ENCODE data around the gene ALG1. TPM values are rescaled to one million over a fixed set of nuclear protein-coding genes. Genes with fewer than 3 reads are reported as not detected.

Gene ALG1
- polyA plus RNA-seq, 2 of the 4 experiments (the other 2 are of a cell fraction) = 30.9 to 33.4 TPM

- ChIA-PET POLR2A (no interaction called here), CTCF (interaction anchor here (0.7 to 1.2 kb wide), 4 partner anchors 12 to 259 kb away, joined by 3 to 4 read pairs (median 4); no protein-coding TSS in a partner anchor)
- peaks cover 4% of the 10 kb centered on the region; the same call in 1 of the 3 replicates for H3K4me1 ChIP-seq
- no peaks in the 10 kb centered on the region for H3K9me3 ChIP-seq
- H3K27ac ChIP-seq = no peak overlapping the region
- no peak for DNase-seq (ENCODE audit: low read depth in 1 of 2, low spot score in 1 of 2)
- no peak for FAIRE-seq
- ATAC-seq = no peak
- H3K4me3 ChIP-seq = no peak overlapping the region
- H3K4me2 ChIP-seq = no peak overlapping the region
- TF ChIP-seq BHLHE40 (IDR thresholded peaks at IDR 0.05; ENCODE audit: low read depth, low read length) (no peak), HDAC2 (IDR thresholded peaks at IDR 0.05) (no peak)
- WGBS (ENCODE audit: missing lambda C conversion rate) = 79% methylated on average over 8 of the region's 8 CpGs
These were observed 45.0 kb upstream of the ALG1 start for GRCh38 chr16:5026664-5027063.

GRCh38 chr16:5027086-5027485, 44.6 kb upstream of the ALG1 start:
- ATAC-seq = no peak
- Histone ChIP-seq H3K4me1 (peaks cover 4% of the 10 kb centered on the region; the same call in 1 of the 3 replicates), H3K27ac (no peak overlapping the region), H3K4me3 (no peak overlapping the region), H3K4me2 (no peak overlapping the region), H3K9me3 (no peaks in the 10 kb centered on the region)
- TF ChIP-seq RFX5 (IDR thresholded peaks at IDR 0.05) (no peak), CHD2 (IDR thresholded peaks at IDR 0.05; ENCODE audit: low read length, partially characterized antibody) (no peak), MAZ (IDR thresholded peaks at IDR 0.05; ENCODE audit: borderline replicate concordance, low read depth, low read length) (no peak), PBX3 (IDR thresholded peaks at IDR 0.05) (no peak), NFE2L2 (conservative IDR thresholded peaks at IDR 0.05; ENCODE audit: low read length) (no peak), RCOR1 (IDR thresholded peaks at IDR 0.05; ENCODE audit: low read depth, low read length) (no peak), GATA3 (IDR thresholded peaks at IDR 0.05; ENCODE audit: borderline replicate concordance) (no peak), TP53 (CRISPR knock-in tag; IDR thresholded peaks at IDR 0.05) (no peak), PHF8 (IDR thresholded peaks at IDR 0.05; ENCODE audit: borderline replicate concordance, low read depth) (no peak), TFCP2L1 (CRISPR knock-in tag; IDR thresholded peaks at IDR 0.05) (no peak), EP300 (IDR thresholded peaks at IDR 0.05) (no peak), JUN (IDR thresholded peaks at IDR 0.05) (no peak), NPAS2 (CRISPR knock-in tag; IDR thresholded peaks at IDR 0.05; ENCODE audit: borderline replicate concordance) (no peak), HMGXB4 (CRISPR knock-in tag; IDR thresholded peaks at IDR 0.05; ENCODE audit: borderline replicate concordance) (no peak), EHF (CRISPR knock-in tag; IDR thresholded peaks at IDR 0.05) (no peak), POLR2A (IDR thresholded peaks at IDR 0.05; ENCODE audit: low read length) (no peak), SREBF2 (IDR thresholded peaks at IDR 0.05) (no peak), JUNB (IDR thresholded peaks at IDR 0.05) (no peak), CHD4 (IDR thresholded peaks at IDR 0.05; ENCODE audit: borderline replicate concordance) (no peak)
- CTCF ChIA-PET = interaction anchor here (0.7 to 1.2 kb wide), 4 partner anchors 13 to 259 kb away, joined by 3 to 4 read pairs (median 4); no protein-coding TSS in a partner anchor
- POLR2A ChIA-PET = no interaction called here
- DNase-seq (ENCODE audit: low read depth in 1 of 2, low spot score in 1 of 2) = no peak
- FAIRE-seq = no peak
- 91% methylated on average over 6 of the region's 7 CpGs for whole genome bisulfite sequencing (ENCODE audit: missing lambda C conversion rate)

- H3K4me1 ChIP-seq = peaks cover 7% of the 10 kb centered on the region
- no peak for FAIRE-seq
- H3K4me3 ChIP-seq = no peak overlapping the region
- no peak for DNase-seq (ENCODE audit: low read depth in 1 of 2, low spot score in 1 of 2)
- POLR2A ChIA-PET = no interaction called here
- CTCF ChIA-PET = no interaction called here
- WGBS (ENCODE audit: missing lambda C conversion rate) = 86% methylated on average over 25 of the region's 32 CpGs
- no peak overlapping the region for H3K27ac ChIP-seq
- no peak overlapping the region for H3K4me2 ChIP-seq
- no peak for ATAC-seq
- no peaks in the 10 kb centered on the region for H3K9me3 ChIP-seq
- TF ChIP-seq REST (IDR thresholded peaks at IDR 0.05) (no peak), CHD2 (IDR thresholded peaks at IDR 0.05; ENCODE audit: low read length, partially characterized antibody) (no peak), PBX3 (IDR thresholded peaks at IDR 0.05) (no peak), EHF (CRISPR knock-in tag; IDR thresholded peaks at IDR 0.05) (no peak), POLR2A (IDR thresholded peaks at IDR 0.05; ENCODE audit: low read length) (no peak), POLR2AphosphoS2 (conservative IDR thresholded peaks at IDR 0.05; ENCODE audit: low read length) (no peak), MAX (IDR thresholded peaks at IDR 0.05) (no peak), HES2 (IDR thresholded peaks at IDR 0.05) (no peak)
These were observed 43.9 kb upstream of the ALG1 start for GRCh38 chr16:5027575-5028235.
